AG09309 (cell line): ENCODE results near the gene SIL1.

Experiments used
- DNase-seq: peaks from one replicate; pipeline ENCODE4 v3.0.0-alpha.2; 2010; ENCODE audit warnings: low read depth
- H3K4me3 ChIP-seq: 2 replicates; pipeline ENCODE4 v1.5.1; 2011; ENCODE audit warnings: mild to moderate bottlenecking, low read depth, low read length, moderate library complexity; ENCODE audit not compliant: control insufficient read depth
- CTCF ChIP-seq: IDR thresholded peaks from 2 replicates; pipeline ENCODE4 v1.5.1; 2011; ENCODE audit warnings: mild to moderate bottlenecking, low read depth, low read length, inconsistent platforms; ENCODE audit not compliant: insufficient read depth, control insufficient read depth; ENCODE audit errors: missing control alignments

SIL1 gene

DNA sequence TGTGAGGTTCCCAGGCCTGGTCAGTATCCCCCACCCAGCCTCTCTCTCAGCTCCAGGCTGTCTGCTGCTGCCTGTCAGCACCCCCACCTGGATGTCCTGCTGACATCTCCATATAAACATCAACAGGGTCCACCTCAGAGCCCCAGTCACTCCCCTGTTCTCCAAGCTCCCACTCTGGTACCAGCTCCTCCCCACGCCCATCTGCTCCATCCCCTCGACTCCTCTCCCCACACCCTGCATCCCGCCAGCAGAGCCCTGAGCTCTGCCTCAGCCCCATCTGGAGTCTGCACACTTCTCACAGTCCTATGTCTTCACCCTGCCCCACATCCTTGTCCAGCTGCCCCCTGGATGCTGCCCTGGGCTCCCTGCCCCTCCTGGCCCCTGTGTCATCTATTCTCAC, 255.3 kb downstream of the SIL1 start:
- no peak for TF ChIP-seq CTCF

GRCh38 chr5:138942066-138942465, 256.1 kb downstream of the SIL1 start:
- no peak overlapping the region for H3K4me3 ChIP-seq
- no peak for DNase-seq
- no peak for TF ChIP-seq CTCF

More for the DNA sequence above, 255.3 kb downstream of the SIL1 start:
- no peak for DNase-seq
- H3K4me3 ChIP-seq, result no peak overlapping the region

GRCh38 chr5:138938526-138938925, 259.6 kb downstream of the SIL1 start:
- no peak overlapping the region for H3K4me3 ChIP-seq
- DNase-seq, result no peak
- TF ChIP-seq CTCF, result no peak

DNA sequence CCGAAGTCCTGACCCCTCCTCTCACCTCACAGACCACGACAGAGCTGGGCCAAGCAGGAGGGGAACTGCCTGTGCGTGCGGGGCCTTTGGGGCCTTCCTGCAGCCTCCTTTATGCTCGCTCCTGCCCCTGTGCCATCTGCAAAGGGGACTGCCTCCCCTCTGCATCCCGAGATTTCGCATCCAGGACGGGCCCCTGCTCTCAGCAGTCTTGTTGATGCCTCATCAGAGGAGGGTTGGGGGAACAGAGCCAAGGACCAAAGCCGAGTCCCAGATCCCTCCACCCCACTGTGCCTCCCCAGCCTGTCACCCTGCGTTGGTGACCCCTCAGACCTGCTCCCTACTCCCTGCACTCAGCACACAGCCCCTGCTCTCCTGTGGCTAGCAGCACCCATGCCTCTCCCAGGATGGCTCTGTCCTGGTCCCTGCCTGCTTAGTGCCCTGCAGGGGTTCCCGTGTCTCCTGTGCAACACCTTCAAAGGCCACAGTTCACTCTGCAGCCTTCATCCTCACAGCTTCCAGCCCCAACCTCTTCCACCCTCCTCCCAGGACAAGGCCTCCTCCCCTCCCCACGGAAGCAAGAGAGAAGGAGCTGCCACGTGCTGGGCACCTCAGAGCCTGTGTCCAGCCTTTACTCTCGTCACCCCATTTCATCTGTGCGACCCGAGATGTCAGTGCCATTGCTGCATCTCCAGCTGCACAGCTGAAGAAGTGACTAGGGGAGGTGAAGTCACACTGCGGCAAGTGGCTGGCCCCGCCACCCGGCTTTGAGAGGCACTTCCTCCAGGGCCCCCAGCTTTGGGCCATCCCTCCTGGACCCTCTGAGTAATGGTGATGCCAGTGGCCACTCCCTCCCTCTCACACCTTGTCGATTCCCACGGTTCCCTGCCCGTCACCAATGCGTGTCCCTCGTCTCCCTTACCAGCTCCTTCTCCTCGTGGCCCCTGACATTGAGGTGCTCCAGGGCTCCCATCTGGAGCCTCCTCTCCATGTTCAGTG, 260.5 kb downstream of the SIL1 start:
- H3K4me3 ChIP-seq, result no peak overlapping the region
- DNase-seq, result no peak
- TF ChIP-seq CTCF, result no peak

DNA sequence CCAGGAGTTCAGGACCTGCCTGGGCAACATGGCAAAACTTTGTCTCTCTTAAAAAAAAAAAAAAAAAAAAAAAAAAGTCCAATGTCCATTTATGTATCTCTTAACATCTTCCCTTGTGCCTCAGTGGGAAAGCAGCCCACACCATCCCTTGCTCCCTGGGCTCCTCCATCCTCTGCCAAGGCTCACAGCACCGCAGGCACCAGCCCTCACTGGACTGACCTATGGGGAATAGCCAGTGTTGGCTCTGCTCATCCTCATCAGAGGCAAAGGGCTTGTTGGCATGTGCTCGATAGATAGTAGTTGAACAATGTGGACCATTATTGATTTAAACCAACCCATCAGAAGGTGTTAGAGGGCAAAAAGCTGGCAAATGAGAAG, 261.2 kb downstream of the SIL1 start:
- TF ChIP-seq CTCF, result no peak
- no peak overlapping the region for H3K4me3 ChIP-seq
- no peak for DNase-seq

DNA sequence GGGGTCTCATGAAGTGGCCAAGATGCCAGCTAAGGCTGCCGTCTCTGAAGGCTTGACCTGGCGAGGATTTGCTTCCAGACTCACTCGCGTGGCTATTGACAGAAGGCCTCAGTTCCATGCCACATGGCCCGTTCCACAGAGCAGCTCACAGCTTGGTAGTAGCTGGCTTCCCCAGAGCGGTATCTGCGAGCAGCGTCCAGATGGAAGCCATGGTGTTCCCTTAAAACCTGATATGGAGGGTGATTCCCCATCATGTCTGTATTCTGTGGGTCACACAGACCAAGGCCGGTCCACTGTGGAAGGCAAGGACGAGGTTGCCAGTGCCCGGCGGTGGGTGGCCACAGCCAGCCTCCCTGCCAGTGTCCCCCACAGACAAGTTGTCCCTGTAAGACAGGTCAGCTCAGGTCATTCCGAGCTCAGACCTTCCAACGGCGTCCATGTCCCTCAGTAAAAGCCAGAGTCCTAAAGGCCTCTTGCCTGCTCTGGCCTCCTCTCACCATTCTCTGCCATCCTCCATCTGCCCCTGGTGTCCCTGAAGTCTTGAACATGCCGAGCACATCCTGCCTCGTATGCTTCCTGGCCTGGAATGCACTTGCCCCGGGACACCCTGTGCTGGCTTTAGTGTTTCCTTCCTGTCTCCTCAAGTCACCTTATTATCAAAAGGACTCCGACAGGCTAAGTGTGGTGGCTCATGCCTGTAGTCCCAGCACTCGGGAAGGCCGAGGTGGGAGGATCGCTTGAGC, 261.8 kb downstream of the SIL1 start:
- TF ChIP-seq CTCF, result no peak
- DNase-seq, result no peak

More for the DNA sequence above, 261.8 kb downstream of the SIL1 start:
- no peak overlapping the region for H3K4me3 ChIP-seq
